CMK (cell line): Measurements from ENCODE around the gene C10orf62.

Experiments
- DNase-seq: peaks from one replicate; pipeline ENCODE4 v3.0.0-alpha.2; 2010; ENCODE audit warnings: low read depth

The C10orf62 gene

DNA sequence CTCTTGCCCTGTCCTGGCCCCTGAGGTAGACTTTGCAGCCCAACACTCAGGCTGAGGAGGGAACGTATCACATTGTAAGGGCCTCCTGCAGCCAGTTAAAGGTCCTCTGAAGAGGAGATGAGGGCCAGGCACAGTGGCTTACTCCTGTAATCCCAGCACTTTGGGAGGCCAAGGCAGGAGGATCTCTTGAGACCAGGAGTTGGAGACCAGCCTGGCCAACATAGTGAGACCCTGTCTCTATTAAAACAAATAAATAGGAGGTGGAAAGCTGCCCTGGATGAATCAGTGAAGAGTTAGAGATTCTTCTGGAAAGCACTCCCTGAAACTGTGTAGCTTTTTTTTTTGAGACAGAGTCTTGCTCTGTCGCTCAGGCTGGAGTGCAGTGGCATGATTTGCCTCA is 2.3 kb upstream of the C10orf62 start:
- DNase-seq, result no peak

DNA sequence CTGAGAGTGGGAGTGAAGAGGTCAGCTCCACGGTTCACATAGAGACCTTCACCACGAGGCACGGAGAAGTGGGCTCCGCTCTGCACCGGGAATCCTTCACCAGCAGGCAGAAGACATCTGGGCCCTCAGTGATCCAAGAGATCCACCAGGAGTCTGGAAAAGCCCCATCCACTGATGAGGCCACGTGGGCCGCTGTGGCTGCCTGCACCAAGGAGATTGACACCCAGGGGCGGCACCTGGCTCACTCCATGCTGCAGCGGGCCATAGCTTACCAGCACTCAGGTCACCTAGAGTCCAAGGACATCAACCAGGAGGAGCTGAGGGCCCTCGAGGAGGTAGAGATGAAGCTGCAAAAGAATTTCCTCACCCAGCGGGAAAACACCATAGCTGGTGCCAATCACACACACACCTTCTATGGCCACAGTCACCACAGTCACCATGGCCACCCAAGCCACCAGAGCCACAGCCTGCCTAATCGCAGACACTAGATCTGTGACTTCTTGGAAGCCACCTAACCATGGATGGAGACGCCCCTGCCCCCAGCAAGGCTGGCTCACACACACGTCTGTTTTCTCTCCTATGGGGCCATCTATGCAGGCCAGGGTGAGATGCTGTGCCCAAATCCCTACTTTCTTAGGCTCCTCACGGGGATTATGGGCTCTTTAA is 694 bp downstream of the C10orf62 start:
- no peak for DNase-seq

DNA sequence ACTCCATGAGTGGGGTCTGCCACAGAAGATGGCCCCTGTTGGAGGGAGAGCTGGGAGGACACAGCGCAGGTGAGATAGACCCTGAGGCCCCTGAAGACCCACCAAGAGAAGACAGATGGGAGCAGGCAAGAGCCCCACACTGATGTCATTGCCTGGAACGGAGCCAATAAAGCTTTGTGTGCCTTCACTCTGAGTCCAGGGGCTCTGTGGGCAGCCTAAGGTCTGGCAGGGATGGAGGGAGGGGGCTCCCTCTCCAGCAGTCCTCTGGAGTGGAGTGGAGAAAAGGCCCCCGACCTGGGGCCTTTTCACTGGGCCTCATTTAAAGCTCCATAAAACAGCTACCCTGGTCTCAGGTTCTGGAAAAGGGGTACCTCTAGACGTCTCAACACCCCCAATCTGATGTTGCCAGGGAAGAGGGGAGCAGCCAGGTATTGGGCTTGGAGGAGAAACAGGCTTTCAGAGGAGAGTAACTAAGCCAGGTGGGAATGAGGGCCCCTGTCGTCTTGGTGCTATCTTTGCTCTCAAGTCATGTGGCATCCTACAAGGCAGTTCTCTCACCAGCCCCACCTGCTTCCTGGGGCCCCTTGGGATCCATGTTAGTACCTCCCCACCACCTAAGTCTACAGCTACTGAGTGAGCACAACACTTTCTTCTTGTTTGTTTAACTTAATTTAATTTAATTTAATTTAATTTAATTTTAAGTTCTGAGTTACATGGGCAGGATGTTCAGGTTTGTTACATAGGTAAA is 1.4 kb downstream of the C10orf62 start:
- no peak for DNase-seq

DNA sequence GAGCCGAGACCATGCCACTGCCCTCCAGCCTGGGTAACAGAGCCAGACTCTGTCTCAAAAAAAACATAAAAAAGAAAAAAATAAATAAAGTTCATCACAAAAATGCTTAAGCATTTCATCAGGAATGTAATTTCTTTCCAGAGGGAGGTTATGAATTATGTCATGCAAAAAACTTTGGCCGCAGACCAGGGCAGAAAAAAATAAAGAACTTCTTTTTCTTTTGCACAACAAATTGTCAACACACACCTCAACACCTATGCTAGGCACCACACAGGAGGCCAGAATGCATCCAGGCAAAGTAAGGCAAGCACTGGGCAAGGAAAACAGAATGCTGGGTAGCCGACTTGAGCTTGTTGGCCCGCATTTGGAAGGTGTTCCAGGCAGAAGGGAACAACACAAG is 3.9 kb downstream of the C10orf62 start:
- DNase-seq, result no peak

DNA sequence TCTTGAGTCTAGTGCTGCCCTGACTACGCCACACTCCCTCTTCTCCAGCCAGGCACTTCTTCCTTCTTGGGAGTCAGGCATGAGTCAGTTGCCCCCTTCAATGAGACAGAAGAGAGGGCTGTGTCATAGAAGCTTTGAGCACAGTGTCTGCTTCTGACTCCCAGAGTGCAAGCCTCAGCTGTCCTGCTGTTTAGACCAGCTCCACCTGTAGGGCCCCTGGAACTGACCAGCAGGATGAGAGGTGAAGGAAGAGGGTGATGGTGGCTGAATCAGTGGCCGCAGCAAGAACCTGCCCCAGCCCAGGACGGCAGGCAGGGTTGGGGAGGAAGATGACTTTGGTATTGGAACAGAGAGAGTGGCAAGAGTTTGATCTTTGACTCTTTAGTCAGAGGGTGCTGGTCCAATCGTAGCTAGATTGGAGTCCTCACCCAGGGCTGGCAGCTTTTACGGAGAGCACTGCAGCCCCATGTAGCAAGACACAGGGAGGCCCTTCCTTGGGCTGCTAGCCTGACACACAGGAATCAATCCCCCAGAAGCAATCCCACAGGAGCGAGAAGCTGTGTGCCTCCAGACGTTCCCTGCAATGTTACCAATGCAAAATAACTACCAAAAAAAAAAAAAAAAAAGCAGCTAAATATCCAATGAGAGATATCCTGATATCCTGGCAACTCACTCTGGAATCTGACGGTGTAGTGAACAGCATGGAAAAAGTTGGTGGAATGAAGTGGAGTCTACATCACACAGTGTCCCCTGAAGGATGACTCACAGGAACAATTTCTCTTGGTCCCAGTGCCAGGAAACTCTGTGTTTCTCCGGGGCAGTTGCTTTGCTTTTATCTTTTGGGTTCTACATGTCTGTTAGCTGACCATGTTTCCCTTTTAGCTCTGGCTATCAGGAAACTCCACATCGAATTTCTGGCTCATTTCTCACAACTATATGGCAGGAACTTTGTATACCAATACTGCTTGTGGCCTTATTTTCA is 6.9 kb downstream of the C10orf62 start:
- no peak for DNase-seq

DNA sequence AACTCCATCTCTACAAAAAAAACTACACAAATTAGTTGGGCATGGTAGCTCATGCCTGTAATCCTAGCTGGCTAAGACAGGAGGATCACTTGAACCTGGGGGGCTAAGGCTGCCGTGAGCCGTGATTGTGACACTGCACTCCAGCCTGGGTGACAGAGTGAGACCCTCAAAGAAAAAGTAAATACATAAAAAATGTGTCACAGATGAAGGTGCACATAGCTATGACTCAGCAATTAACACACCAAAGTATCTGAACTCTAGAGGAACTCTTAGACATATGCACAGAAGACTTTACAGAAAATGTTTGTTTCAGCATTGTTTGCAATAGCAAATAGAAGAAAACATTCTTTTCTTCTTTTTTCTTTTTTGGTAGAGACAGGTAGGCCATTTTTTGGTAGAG is 8.3 kb downstream of the C10orf62 start:
- DNase-seq, result no peak

DNA sequence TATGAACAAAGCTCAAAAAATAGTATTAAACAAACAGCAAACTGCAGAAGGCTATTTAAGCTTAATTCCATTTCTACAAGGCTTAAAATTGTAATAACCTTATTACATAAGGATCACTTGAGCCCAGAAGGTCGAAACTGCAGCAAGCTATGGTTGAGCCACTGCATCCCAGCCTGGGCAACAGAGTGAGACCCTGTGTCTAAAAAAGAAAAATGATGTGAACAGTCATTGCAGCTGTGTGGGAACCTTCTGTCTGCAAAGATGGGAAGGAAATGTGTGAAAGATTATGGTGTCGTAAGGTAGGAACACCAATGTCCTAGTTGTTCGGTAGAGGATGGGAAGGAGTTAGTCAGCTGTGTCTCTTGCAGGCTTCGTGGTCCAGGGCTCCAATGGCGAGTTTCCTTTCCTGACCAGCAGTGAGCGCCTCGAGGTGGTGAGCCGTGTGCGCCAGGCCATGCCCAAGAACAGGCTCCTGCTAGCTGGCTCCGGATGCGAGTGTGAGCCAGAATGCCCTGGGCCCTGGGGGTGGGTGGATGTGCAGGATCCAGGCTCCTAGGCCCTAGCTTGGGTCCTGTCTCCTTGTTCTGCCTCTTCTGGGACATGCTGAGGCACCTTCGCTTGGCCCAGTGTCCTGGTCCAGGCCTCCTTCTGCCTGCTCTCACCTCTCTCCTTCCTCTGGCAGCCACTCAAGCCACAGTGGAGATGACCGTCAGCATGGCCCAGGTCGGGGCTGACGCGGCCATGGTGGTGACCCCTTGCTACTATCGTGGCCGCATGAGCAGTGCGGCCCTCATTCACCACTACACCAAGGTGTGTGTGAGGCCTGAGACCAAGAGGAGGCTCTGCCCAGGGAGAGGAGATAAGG is 9.1 kb downstream of the C10orf62 start:
- no peak for DNase-seq

DNA sequence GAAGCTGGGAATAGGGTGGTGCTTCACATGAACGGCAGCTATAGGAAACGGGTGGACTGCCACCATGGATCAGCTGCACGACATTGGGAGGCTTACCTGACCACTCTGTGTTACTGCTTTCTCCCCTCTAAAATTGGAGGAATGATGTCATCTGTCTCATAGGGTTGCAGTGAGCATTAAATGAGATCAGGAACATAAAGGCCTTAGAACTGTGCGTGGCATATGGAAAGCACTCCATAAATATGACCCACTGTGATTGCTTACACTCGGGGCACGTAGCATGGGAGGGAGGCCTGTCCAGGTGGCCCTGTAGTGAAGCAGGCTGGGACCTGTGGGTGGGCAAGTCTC is 9.7 kb downstream of the C10orf62 start:
- no peak for DNase-seq

DNA sequence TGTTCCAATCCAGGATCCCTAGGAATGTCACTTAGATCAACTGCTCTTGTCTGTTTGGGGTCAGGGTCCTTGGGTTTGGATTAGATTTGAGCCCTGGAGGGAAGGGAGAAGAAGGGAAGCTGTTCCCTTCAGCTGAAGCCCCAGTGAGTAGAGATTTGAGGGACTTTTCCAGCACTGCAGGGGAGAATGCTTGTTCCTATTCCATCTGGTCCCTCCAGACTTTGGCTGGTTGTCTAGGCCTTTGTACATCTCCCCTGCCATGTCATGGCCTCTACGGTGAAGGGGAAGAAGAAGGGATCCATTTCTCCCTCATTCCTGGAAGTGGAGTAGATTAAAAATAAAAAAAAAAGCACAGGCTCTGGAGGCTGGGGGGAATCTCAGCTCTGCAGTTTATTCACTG is 11.1 kb downstream of the C10orf62 start:
- DNase-seq, result no peak

DNA sequence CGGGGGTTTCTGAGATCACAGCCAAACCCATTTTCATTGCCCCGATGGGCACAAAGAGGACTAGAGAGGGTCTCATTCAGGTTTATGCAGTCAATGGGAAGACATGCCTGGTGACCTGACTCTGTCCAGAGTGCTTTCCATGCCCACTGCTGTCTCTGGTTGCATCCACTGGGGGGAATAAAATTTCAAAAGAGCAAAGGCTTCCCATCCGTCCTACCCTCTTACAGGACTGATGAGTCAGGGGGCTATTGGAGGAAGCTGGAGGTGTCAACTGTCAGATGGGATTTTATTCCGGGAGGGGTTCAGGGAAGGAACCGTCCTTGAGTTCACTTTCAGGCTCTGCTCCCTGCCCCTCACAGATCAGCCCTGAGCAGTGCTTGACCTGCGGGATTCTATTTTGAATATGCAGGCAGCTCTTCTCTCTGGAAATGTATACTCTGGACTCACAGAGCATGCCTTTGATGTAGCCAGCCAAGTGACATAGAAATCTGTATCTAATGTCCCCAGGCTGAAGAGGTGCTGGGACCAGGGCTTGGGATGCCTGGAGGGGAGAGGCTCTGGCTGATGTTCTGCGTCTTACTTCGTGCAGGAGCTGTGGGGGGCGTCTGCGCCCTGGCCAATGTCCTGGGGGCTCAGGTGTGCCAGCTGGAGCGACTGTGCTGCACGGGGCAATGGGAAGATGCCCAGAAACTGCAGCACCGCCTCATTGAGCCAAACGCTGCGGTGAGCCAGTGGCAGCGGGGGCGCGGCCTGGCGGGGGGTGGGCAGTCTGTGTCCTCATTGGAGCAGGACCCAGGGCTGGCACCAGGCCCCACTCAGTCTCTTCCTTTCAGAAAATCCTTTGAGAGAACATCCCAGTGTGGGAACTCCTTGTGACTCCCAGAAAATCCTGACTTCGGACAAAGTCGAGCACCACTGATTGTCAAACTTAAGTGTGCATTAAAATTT is 12.0 kb downstream of the C10orf62 start:
- no peak for DNase-seq

DNA sequence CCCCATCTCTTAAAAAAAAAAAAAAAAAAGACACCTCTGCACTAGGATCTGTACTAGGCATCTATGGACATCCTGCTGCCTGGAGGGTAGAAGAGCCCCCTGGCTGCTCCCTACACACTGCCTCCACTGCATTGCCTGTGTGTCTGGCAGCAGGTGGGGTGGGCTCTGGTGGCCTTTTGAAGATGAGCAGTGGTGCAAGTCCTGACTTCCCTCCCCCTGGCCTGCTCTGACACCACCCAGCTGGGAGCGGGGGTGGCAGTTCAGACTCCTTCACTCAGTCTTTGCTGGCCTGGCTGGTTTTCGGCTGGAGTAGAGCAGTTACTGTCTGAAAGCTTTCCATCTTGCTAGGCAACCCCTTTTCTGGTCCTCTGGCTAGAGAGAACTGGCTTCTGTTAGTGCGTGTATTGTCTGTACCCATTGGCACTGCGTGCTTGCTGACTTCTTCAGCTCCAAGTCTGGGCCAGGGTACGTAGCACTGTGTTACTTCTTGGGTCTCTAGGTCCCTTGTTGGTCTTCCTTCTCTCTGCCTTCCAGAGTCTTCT is 17.6 kb downstream of the C10orf62 start:
- no peak for DNase-seq

DNA sequence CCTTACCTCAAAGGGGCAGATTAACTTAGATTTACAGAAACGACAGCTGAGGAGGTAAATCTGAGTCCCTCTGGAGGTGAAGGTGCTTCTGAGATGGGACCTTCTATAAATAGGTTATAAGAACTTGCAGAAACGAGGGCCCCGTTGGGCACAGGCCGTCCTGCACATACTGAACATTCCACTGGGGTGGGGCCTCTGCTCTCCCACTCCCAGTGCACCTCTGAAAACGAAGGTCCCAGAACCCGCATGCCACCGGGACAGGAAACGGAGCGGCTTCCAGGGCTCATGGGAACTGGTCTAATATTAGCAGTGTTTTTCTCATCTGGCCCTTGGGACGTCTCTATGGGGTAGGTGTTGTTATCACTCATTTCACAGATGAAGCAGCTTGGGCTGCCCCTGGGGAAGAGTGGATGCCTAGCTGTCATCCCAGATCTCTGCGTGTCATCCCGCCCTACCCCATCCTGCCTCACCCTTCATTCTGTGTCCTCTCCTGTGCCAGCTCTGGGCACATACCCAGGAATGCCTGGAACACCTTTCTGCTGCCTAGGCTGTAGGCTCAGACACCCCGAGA is 19.6 kb downstream of the C10orf62 start:
- no peak for DNase-seq

DNA sequence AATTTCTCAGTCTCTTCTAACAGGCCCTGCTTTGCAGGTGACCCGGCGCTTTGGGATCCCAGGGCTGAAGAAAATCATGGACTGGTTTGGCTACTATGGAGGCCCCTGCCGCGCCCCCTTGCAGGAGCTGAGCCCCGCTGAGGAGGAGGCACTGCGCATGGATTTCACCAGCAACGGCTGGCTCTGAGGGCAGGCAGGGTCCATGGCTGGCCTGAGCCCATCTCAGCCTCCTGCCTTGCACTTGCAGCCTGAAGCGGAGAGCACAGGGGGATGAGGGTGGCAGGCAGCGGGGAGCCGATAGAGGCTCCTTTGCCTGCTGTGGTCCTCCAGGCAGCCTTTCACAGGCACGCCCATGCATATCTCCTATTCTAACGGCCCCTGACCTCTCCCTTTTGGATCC is 22.0 kb downstream of the C10orf62 start:
- DNase-seq, result no peak

DNA sequence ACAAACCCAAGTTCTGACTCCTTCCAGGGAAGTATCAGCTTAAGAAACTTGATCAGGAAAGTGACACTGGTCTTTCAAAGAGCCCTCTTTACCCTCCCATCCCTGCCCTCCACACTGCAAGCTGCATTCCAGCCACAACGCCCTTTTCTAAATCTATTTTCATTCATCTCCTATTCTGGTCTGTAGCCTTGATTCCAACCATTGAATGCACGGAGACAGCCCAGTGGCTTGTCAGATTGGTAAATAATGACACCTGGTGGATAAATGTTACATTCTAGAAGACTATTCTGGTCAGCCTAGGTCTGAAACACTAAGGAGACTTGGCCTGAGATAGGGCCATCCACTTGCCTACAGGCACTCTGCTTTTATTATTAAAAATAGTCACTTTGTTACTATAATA is 22.9 kb downstream of the C10orf62 start:
- DNase-seq, result no peak

DNA sequence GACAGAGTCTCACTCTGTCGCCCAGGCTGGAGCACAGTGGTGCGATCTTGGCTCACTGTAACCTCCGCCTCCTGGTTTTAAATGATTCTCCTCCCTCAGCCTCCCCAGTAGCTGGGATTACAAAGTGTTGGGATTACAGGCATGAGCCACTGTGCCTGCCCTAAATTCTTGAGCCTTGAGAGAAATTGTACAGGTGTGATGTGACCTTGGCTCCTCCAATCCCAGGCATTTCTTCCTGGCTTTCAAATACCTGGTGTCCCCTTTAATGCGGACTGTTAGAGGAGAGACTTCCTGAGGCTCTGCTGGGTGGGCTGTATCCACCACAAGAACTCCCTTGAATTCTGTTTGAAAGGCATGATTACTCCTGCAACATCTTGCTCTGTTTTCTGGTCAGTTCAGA is 28.8 kb downstream of the C10orf62 start:
- DNase-seq, result no peak

DNA sequence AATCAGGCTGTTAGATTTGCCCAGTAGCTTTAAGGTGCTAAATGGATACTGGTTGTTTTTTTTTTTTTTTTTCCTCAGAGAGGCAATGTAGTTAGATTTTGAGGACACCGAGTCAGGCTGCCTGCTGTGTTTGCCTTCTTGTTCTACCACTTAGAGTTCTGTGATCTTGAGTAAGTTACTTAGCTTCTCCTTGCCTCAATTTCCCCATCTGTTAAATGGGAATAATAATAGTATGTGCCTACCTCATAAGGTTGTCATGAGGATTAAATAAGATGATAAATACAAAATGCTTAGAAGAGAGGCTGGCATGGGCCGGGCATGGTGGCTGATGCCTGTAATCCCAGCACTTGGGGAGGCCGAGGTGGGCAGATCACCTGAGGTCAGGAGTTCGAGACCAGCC is 29.2 kb downstream of the C10orf62 start:
- no peak for DNase-seq

DNA sequence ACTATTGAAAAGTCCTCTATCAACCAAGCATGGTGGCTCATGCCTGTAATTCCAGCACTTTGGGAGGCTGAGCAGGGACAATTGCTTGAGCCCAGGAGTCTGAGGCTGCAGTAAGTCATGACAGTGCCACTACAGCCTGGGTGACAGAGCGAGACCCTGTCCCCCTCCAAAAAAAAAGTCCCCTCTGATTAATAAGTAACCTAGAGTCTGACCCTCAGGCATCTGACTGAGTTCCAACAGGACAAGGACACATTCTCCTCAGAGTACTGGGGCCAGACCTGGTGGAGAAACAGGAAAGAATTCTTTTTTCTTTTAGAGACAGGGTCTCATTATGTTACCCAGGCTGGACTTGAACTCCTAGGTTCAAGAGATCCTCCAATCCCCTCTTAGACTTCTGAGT is 33.8 kb downstream of the C10orf62 start:
- DNase-seq, result no peak

DNA sequence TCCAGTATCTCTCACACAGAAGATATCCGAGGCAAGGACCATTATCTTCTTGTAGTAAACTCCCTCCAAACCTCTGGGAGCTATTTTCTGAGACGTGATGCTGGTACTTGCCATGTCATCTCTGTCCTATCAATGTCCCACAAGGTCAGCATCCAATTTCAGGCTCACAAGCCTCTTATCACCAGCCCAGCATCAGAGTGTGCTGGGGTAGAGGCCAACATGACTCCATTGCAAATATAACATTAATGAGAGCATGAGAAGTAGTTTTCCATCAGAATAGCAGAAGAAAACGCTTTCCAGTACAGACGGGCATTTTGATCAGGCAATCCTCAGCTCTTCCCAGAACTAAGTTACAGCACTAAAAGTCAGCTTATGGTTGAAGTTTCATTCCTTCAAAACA is 38.2 kb downstream of the C10orf62 start:
- no peak for DNase-seq

DNA sequence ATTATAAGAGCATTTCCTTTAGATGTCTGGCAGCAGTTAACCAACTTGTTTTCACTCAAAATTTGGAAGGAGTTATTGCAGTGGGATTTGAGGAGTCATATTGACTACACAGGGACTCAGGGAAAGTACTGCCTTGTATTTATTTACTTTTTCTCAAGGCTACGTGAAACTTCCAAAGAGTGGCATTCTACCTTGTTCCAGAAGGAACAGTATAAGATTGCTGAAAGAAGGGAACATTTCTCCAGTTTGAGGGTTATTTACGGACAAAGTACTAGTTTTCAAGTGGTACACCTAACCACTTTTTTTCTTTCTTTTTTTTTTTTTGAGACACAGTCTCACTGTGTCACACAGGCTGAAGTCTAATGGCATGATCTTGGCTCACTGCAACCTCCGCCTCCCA is 38.7 kb downstream of the C10orf62 start:
- no peak for DNase-seq

DNA sequence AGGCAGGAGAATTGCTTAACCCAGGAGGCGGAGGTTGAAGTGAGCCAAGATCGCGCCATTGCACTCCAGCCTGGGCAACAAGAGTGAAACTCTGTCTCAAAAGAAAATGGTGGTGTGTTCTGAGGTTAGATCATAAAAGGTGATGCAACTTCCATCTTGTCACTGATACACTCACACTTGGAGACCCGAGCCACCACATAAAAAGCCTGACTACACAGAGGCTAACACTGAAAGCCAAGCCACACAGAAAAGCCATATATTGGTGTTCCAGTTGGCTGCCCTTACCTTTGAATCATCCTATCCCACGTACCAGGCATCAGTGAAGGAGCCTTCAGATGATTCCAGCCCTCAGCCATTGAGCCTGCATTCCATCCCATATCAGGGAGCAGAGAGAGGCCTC is 39.8 kb downstream of the C10orf62 start:
- no peak for DNase-seq
